SHP77 treated with DMSO at 0.1 percent for 48 hours (cell line): ENCODE measurements around the gene EPHA10.

Experiments
- DNase-seq: peaks from one replicate; lab custom pipeline; 2025; lab: John Stamatoyannopoulos, UW

EPHA10 gene

DNA sequence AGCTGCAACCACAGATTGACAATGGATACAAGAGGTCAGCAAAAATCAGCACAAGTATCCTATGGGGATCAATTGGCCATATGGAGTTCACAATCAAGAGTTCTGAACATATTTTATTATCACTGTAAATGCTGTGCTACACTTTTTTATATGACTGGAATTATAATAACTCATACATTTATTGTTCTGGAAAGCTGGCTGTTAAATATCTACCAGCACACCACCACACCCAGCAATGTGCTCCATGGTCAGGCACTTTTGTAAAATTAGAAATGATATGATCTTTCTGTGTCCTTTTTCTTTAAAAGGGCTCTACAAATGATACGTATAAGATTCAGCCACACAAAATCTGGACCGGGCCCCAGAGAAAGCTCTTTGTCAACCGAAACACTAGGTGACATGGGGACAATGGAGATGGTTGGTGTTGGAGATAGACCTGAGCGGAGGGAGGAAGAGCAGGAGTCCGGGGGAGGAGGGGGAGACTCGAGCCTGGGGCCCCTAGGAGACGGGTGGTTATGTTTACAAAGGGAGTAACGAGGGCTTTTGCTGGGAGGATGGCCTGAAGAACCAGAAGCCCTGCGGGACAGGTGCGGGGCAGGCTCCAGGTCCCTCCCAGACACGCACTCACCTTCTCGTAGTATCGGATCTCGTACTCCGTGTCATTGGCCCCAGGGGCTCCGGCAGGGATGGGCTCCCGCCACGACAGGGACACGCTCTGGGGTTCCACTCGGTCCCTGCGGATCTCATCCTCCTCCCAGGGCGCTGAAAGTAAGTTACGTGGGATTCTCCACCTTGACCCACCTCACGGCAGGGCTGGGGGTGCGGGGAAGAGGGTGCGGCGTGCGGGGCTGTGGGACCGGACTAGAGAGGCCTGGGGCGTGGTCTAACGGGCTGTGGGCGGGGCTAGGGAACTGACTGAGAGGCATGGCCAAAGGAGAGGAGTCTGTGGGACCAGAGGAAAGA is 30.0 kb downstream of the EPHA10 start:
- no peak for DNase-seq

DNA sequence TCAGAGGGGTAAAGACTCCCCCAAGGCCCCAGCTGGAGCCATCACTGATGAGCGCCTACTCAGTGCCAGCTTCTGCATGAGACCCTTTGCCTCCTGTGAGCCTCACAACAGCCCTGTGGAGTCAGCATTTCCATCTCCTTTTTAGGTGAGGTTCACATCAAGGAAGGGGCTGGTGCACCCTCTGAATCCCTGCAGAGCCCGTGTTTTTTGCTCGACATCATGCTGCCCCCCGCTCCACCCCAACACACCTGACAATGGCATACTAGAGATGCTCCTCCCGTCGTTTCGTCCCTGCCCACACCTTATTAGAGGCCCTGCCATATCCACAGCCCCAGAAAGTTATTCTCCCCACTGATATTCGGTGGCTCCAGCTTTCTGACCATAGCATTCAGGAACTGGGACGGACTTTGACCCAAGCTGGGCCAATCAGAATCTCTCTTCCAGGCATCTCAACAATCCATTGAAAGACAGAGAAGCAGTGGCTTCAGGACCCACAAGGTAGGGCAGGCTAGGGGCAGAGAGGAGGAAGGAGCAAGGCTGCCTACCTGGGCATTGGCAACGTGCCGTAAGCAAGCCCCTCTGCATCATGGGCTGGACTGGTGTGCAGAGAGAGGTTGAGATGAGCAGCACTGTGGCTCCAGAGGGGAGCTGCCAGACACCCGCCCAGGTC is 32.7 kb downstream of the EPHA10 start:
- no peak for DNase-seq

DNA sequence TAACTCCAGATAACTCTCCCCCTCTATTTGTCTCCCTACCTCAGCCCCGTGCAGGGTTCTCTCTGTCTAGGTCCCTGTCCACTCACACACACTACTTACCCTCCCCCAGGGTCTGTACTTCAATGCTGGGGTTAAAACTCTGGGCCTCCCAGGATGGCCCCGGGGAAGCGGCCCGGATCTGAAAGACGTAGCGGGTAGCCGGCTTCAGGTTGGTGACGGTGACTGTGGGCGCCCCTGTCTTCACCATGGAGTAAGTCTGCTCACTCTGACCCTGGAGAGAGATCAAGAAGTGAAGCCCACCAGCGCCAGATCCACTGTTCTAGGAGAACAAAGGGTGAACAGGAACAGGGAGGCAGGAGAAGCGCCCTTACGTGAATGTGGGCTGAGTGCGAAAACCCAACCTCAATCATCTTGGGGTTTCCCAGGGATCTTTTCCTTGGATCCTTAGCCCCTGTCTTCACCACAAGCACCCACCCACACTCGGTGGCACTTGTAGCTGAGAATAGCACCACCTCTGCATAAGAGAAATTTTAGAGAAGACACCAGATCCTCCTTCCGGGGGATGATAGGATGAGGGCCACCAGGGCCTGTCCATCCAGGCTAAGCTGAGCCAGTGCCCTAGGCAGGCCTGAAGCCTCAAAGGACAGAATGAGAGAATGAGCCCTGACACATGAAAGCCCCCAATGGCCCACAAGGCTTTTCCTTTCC is 33.5 kb downstream of the EPHA10 start:
- no peak for DNase-seq

DNA sequence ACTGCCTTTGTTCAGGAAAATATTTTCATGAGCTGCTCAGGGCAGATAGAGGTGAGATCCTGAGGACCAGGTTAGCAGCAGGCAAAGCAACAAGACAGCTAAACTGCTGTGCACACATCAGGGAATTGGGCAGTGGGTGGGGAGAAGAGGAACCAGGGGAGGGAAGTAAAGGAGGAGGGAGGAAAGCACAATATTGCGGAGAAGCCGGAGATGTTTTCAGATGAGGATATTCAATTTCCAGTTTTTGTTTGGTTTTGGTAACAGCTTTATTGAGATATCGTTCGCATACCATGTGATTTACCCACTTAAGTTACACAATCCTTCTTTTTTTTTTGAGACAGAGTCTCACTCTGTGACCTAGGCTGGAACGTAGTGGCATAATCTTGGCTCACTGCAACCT is 34.5 kb downstream of the EPHA10 start:
- no peak for DNase-seq

DNA sequence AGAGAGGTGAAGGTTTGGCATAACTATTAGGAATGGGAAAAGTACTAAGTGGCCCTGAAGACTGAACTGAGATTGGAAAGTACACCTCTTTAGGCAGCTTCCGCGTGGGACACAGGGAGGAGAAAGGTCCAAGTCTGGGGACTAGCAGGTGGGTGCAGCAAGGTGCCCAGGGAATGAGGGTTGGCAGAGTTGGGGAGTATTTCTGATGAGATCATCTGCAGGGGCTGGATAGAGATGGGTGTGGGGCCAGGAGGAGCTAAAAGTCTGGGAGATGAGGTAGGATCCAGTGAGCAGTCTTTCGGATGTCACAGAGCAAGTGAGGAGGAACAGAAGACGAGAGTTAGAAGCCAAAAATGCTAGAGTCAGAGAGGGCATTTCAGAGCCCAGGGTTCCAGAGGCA is 36.5 kb downstream of the EPHA10 start:
- DNase-seq = no peak

DNA sequence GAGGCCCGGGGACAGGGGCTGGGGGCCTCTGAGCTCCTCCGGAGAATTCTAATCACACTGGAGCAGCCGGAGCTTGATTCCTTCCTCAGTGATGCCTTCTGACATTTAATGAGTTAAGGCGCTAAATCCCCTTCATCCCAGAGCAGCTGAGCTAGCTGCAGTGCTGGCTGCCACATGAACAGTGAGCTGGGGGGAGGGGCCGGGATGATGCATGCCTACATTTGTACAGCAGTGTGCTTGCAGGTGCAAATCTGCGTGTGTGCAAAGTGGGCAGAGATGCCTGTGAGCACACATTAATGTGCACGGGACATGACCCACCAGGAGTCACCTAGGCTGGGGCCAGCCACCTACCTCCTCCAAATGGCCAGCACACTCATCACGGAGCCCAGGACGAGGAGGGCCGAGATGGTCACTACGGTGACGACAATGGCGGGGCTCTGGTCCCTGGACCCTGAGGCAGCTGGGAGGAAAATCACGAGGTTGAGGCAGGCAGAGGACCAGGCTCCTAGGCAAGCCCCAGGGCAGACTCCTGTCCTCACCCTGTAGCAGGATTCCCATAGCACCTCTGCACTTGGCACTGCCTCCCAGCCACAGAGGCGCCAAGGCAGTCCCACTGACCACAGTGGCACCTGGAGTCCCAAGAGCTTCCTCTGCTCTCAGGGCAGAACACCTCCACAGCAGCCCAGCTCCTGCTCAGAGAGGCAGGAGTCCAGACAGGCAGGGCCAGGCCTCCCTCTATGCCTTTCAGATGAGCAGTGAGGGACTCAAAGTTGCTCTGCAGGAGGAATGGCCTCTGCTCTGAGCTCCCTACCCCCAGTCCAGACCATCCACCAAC is 38.0 kb downstream of the EPHA10 start:
- no peak for DNase-seq

DNA sequence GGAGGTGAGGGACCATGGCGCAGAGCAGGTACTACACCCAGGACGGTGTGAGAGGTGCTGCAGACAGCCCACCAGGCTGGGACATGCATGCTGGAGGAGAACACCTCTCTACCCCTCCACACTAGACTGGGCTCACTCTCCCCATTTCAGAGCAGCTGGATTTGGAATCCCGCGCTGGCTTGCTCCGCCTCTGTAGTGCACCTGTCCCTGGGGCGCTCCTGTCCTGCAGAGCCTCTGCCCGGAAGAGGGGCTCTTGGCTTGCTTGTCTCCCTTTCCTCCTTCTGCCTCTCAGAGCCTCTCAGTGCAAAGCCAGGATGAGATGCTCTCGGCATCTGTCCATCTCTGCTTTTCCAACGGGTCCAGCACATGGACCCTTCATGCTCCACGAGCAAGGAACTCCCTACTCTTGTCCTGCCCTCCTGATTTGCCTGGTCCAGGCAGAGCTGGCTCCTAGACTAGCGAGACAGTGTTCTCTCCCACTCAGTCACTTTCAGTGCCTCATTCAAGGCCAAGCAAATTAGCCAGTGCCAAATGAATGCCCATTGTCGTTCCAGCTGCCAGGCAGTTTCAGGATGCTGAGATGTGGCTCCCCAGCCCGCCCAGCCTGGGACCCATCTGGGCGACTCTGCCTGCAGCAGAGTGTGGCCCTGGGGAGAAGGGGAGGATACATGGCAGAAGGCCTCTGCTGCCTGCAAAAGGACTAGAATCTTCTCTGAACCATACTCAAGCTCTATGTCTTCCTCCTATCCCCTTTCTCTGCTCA is 38.9 kb downstream of the EPHA10 start:
- DNase-seq = no peak

DNA sequence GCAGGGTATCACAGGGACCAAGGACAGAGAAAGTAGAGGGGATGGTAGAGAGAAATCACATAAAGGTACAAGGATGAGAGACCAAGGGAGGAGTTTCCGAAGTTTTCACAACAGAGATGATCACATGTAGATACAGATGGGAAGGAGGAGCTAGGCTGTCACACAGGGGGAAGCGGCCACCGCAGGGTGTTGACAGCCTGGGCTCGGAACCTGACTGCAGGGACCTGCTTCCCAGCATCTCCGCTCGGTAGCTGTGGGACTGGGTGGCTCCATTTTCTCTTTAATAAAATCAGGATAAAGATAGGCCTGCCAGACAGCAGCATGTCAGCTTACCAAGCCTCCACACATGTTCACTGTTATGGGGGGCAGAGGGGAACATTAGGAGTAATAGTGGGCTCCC is 40.3 kb downstream of the EPHA10 start:
- DNase-seq = no peak

DNA sequence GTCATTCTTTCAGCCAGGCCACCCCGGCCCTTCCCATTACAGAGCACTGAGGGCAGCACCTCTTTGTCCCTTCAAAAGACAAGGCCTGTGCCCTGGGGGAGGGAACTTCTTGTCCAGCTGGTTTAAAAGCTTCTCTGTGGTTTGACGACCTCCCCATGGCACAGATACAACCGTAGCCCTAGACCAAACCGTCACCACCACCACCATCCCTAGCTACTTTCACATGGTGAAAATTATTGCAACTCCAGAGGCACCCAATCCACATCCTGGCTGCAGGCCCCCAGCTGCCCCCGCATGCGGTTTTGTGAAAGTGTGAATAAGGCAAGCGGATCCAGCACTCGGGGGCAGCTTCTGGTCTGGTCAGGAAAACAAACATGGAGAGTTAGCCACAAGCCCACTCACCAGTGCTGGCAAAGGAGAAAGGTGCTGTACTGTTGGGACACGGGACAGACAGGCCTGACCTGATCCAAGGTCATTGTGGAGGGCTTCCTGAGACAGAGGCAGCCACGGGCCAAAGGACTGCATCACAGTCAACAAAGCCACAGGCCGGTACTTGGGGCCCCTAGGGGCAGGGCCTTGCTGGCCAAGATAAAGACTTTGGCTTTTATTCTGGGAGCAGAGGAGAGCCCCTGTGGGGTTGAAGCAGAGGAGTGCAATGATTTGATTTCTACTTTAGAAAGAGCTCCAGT is 41.4 kb downstream of the EPHA10 start:
- DNase-seq = no peak

DNA sequence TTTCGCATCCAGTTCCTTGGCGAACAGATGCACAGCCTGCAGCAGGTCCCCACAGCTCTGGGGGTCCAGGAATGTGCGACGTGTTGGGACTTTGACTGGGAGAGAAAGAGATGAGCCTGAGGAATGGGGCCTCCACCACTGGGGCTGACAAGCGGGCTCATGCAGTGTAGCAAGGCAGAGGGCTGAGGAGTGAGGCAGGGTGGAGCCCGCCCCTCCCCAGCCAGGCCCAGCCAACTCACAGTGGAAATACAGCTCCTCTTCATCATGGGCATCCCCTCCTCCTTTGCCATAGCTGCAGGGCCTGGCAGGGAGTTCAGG is 41.9 kb downstream of the EPHA10 start:
- no peak for DNase-seq

DNA sequence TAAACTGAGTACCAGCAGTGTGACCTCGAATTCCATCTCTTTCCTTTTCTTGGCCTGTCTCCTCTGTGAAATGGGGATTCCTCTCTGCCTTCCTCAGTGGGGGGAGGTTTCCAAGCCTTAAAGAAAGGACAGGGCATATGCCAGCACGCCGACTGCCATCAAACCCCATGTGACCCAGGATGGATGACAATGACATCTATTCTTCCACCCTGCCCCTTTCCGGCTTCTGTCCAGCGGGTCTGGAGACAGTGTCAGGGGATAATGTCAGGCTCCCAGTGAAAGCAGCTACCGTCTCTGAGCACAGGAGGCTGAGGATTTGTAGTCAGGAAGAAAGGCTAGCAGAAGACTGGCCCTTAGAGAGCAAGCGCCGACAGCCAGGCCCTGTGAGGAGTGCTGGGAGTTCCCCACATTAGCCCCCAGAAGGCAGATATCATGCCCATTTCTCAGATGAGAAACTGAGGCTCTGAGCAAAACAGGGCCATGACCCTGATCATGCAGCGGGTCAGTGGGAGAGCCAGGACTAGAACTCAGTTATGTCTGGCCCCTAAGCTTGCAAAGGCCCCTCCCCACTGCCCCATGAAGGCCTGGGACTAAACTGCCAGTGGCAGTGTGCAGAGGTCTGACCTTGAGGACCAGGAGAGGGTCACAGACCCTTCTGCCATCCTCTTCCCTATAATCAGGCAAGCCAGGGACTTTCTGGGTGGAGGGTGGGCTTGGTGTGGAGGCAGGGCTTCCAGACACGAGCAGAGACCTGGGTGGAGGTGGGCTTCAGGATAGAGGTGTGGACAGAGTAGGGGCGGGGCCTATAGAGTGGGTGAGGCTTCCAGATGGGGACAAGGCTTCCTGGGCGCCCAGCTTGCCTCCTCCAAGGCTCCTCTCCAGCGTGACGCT is 42.5 kb downstream of the EPHA10 start:
- DNase-seq = no peak

DNA sequence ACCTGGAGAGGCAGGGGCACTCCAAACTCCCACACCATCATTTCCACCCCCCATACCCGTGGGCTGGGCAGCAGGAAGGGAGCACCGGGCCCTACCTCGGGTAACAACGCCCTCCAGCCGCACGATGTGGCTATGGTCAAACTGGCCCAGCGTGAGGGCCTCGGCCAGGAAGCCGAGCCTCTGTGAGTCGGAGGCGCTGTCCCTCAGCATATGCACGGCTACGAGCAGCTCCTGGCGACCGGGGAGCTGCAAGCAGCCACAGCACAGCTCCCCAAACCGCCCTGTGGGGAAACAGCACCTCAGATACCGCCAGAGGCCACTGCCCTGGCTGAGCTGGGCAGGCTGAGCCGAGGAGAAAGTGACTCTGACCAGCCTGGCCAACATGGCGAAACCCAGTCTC is 43.4 kb downstream of the EPHA10 start:
- no peak for DNase-seq

DNA sequence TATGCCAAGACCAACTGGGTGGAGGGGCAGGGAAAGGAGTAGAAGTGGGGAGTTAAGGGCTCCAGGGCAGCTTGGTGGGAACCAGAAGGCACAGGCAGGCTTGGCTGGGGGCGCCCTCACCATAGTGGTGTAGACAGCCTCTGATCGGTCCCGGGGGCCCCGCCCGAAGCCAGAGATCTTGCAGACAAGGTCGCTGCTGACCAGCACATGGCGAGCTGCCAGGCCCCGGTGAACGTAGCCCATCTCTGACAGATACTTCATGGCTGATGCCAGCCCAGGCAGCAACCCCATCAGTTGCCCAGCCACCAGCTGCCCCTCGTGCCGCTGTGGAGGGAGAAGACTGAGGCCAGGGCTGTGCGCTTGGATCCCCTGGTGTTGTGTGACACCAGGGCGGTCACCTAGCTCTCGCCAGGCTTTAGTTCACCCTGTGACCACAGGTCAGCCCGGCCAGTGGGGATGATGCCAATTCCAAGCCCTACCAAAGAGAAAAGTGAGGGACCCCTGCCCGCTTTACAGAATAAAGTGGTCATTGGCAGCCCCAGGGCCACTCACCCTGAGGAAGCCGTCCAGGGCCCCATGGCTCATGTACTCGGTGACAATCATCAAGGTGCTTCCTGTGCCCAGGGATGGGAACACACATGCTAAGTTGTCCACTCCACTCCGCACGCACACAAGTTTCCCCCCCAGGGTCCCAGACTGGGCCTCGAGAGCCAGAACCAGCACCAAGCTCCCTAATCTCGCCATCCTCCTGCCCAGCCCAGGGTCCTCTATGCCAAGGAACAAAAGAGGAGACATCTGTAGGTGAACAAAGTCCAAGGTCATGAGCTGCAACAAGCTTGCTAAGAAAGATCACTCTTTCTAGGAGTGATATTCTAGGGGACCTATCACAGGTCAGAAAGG is 44.4 kb downstream of the EPHA10 start:
- no peak for DNase-seq

DNA sequence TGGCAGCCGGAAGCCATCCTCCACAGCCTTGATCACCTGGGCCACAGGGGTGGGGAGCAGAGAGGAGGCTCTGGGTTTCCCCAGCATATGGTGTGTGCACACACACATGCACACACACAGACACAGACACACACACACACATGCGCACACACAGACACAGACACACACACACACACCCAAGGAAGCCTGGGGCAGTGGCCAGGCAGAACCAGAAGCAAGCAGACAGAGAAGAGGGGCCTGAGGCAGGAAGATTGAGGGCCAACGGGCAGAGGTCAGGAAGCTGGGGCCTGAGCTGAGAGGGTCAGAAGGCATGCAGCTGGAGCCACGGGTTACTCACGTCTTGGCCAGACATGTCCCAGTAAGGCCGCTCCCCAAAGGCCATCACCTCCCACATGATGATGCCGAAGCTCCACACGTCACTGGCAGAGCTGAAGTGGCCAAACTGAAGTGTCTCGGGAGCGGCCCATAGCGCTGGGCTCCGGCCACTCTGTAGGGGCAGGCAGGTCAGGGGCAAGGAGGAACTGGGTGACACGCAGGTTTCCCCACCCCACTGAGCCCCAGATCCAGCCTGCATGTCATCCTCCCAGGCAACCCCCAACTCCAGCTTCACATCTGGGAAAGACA is 45.2 kb downstream of the EPHA10 start:
- no peak for DNase-seq

DNA sequence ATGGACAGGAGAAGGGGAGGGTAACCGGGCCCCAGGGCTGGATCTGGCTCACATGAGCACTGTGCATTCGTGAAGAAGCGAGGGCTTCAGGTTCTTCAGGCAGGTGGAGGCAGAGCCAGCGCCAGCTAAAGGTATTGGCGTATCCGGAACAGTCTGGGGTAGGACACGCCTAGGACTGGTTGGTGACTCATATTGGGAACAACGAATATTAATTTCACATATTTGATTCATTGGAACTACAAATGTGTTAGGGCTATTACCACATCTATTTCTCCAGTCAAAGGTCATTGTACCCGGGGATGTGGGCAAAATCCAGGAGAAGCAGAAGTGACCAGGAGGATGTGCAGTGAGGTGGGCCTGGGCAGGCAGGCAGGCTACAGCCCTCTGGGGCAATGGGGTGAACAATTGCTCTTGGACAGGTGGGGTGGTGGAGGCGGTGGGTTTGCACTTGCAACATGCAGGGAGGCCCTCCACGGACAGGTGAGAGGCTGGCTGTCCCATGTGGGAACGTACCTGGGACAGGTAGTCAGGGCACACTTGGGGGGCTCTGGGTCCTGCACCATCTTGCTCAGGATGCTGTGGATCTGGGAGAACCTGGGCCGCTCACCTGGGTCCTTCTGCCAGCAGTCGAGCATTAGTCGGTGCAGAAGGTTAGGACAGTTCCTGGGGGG is 45.9 kb downstream of the EPHA10 start:
- DNase-seq = no peak

DNA sequence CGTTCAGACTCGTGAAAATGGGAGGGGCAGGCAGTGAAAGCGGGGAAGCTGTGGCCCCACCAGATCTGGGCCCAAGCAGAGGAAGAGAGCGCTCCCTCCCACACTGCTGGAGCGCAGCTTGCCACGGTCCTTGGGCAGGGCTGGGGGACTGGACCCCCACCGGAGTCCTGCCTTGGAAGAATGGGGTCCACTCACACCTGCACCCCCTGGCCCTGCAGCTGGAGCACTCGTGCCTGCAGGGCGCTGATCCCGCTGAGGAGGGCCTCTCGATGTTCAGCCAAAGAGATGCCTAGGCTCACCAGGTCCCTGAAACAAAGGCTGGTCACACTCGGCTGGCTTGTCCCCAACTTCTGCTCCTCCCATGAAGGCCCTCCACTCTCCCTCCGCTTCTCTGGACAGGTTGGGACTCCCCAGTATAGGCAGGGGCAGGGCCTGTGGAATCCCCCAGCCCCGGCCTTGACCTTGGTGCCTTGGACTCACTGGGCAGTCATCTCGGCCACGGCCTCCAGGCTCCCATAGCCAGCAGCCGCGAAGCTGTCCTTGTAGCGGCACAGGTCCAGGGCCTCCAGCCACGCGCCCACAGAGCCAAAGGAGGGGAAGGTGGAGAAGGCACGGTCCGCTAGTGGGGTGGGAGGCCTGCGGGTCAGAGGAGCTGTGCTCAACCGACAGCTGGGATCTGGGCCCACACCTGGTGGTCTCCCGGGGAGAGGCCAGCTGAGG is 46.6 kb downstream of the EPHA10 start:
- DNase-seq = no peak

DNA sequence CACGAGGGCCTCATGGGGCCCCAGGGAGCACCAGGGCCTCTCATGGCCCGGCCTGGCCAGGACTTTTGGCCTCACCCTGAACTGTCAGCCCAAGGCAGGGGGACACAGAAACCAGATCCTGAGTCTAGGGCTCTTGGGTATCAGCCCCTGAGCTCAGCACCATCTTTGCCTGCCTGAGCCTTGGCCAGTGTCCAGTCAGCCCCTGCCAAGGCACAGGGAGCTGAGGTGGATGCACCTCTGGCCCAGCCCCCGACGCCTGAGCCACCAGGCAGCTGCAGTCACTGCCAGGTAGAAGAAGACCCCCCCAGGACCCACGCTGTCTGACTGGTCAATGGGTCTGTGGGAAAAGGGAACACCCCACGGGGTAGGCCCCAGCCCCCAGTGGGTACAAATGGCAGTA is 47.3 kb downstream of the EPHA10 start:
- DNase-seq = no peak
